Measurements from ENCODE around the gene KIF1B.

KIF1B gene

GRCh38 chr1:10428984-10429383 is 218.6 kb downstream of the KIF1B start:
- no peak for DNase-seq

GRCh38 chr1:10429868-10430215 is 219.5 kb downstream of the KIF1B start:
- DNase-seq, result peak; percentile 7

- peak; percentile 80 for DNase-seq
Measured at GRCh38 chr1:10430216-10431069, 220.1 kb downstream of the KIF1B start, which contains the start of gene CENPS. TSS of gene CENPS (plus strand) at chr1:10430433. CDS start at chr1:10430518, 85 bp downstream.
